HG02973 (cell line): ENCODE data around the gene STXBP1.
A peak's percentile ranks its signal among the peaks of the same experiment; 100 is the strongest.

Experiments
- ATAC-seq: cut with Tn5 transposase; IDR thresholded peaks from one replicate; pipeline ENCODE4 v1.9.1; 2021; ENCODE audit warnings: moderate library complexity; ENCODE audit not compliant: unreplicated experiment

STXBP1 gene

GRCh38 chr9:127731938-127732337, 119.9 kb downstream of the STXBP1 start:
- no peak for ATAC-seq

DNA sequence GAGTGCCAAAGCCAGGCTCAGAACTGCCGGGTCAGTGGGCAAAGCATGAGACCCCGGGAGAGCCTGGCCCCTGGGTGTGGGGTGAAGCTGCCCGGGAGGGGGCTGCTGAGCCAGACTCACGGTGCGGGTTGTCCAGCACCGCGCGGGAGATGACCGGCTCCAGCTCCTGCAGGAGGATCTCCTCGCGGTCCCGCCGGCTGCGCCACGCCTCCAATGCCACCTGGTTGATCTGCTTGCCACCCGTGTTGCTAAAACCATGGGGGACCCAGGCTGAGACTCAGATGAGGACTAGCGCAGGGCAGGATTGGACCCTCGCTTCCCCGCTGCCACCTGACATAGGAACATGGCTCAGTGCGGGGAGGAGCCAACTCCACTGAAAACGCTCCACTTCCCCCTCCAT, 120.4 kb downstream of the STXBP1 start:
- ATAC-seq: no peak

GRCh38 chr9:127733614-127734013, 121.5 kb downstream of the STXBP1 start:
- no peak for ATAC-seq

GRCh38 chr9:127734247-127734746, 122.2 kb downstream of the STXBP1 start:
- no peak for ATAC-seq

DNA sequence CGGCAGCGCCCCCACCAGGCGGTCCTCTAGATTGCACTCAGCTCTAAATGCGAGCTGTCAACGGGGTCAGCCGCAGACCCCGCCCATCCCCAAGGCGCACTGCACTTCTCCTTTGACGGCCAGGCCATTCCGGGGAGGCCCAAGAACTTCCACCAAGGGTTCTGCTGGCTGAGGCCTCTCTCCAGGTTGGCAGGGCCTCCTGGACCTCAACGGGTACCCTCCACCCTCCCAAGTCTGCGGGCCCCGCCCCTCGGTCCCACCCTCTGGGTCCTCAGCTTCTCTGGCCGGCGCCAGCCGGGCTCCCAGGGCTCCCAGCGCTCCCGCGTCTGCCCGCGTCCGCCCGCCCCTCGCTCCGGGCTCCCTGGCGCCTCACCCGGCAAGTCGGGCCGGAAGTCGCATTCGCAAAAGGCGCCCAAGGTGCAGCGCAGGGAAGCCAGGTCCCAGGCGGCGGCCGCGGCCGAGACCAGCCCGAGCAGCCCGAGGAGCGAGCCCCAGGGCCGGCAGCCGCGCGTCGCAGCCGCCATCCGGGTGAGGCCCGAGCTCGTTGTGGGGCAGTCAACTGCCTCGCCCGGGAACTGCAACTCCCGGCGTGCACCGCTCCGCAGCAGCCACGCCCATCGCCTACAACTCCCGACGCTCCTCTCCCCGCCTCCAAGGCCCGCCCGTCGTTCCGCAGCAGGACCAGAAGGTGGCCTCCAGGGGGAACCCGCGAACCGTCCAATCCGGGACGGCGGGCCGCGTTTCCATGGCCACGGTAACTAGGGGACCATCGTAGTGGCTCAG, 122.9 kb downstream of the STXBP1 start, which contains the start of gene TOR2A:
Gene TOR2A (minus strand): TSS at position 548 of the 783 bp plus-strand sequence. CDS start 24 bp downstream, at position 524.
- ATAC-seq: peak; percentile 85

- no peak for ATAC-seq
Measured at GRCh38 chr9:127735530-127736185, 123.6 kb downstream of the STXBP1 start.

DNA sequence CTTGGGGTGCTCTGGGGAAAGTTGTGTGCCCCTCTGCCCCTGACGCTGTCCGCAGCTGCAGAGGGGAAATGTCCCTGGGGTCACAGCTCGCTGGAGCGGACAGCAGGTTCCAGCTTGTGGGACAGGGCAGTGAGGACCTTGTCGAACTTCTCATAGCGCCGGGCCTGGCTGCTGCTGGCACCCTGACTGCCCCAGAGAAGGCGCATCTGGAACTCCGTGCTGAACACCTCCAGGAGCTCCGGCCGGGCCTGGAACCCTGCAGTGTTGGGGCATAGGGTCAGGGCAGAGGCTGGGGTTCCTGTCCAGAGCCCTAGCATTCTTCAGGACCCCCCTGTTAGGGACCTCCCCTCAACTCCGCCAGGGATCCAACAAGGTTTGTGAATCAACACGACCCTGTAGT, 126.6 kb downstream of the STXBP1 start:
- ATAC-seq: no peak

DNA sequence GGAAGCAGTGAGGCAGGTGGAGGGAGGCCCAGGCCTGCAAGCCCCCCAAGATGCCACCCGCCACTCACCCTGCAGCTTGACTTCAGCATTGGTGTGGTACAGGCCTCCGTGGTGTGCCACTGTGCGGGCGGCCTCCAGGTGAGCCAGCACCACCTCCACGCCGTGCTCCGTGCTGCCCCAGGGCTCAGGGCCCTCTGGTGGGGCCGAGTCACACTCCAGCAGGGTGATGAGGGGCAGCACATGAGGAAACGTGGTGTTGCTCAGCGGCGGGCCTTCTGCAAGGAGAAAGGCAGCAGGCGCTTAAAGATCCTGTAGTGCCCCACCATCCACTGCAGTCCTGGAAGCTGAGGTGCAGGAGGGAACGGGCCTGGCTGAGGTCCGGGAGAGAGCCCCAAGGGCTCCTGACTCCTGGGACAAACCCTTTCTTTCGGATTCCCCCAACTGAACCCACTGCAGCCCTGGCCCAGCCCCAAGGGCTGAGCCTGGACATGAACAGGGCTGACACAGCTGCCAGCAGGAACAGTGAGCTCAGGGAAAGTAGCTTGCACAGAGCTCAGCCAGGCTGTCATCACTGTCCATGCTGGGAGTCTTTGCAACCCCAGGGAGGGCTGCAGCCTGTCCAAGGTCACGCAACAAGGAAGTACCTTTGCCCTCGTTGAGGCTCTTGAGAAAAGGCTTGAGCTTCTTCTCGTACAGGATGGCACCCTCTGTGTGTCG, 127.7 kb downstream of the STXBP1 start:
- ATAC-seq: no peak

GRCh38 chr9:127741831-127742434, 129.9 kb downstream of the STXBP1 start:
- no peak for ATAC-seq
